Epithelial cell of esophagus (primary cell): Measurements from ENCODE around the gene RBMS3.

ENCODE experiments used
- DNase-seq: peaks from one replicate; pipeline ENCODE4 v3.0.0; 2010; ENCODE audit warnings: low read depth
- H3K4me3 ChIP-seq: 2 replicates; pipeline ENCODE4 v1.5.1; 2011; ENCODE audit warnings: mild to moderate bottlenecking, low read length, control low read depth
- TF ChIP-seq, protein P1 (sequence below): IDR thresholded peaks from 2 replicates; pipeline ENCODE4 v1.5.1; 2011; ENCODE audit warnings: low read depth, mild to moderate bottlenecking, low read length, control low read depth, inconsistent platforms; ENCODE audit not compliant: insufficient read depth; ENCODE audit errors: missing control alignments

The RBMS3 gene

DNA sequence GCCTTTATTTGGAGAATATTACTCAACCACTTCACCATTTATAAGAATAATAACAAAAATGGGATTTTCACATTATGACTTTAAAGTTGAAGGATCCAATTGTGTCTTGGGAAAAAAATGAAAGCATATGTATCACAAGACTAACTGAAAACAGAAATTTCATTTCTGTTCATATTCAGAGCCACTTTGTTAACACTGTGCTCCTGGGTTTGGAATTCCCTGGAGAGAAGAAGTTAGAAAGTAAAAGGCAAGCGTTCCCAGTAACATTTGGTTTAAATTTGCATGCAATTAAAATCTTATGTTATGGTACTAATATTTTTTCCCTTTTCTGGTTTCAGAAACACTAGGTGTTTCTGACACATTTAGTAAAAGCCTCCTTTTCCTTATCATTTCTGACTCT is 230.8 kb downstream of the RBMS3 start:
- no peak for DNase-seq
- no peak overlapping the region for H3K4me3 ChIP-seq
- TF ChIP-seq, protein P1, sequence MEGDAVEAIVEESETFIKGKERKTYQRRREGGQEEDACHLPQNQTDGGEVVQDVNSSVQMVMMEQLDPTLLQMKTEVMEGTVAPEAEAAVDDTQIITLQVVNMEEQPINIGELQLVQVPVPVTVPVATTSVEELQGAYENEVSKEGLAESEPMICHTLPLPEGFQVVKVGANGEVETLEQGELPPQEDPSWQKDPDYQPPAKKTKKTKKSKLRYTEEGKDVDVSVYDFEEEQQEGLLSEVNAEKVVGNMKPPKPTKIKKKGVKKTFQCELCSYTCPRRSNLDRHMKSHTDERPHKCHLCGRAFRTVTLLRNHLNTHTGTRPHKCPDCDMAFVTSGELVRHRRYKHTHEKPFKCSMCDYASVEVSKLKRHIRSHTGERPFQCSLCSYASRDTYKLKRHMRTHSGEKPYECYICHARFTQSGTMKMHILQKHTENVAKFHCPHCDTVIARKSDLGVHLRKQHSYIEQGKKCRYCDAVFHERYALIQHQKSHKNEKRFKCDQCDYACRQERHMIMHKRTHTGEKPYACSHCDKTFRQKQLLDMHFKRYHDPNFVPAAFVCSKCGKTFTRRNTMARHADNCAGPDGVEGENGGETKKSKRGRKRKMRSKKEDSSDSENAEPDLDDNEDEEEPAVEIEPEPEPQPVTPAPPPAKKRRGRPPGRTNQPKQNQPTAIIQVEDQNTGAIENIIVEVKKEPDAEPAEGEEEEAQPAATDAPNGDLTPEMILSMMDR = no peak

DNA sequence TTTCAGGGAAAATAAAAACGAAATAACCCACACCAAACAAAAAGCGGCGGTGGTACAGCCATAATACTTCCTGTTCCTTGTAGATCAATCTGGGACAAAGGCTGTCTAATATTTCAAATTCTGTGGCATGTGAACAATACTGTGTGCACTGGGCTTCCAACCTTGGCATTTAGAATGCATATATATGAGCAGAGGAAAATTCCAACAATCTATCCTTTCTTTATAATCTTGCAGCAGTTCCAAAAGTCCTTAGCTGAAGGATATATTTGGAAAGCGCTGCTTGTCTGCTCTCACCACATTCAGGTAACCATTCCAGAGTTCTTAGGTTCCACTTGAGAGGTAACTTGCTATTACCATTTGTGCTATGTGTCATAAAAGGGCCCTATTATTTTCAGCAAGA is 231.8 kb downstream of the RBMS3 start:
- TF ChIP-seq, protein P1 = no peak
- DNase-seq = peak; percentile 3
- peak overlapping the region; percentile 19 for H3K4me3 ChIP-seq

DNA sequence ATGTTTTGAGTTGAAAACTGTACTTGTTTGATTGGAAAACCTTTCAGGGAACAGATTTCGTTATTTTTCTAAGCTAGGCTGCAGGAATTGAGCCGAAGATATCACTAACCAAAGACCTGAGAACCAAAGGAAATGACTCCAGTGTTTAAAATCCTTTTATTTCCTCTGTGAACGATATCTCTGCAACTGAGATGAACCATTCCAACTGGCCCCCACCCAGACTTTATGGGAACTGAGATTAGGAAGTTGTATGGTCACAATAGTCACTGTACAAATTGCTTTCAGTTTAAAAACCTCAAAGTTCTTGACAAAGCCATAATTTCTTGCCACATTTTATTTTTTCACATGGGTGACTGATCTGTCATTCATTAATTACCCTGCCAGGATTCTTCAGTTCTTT is 232.4 kb downstream of the RBMS3 start:
- TF ChIP-seq, protein P1 = no peak
- no peak overlapping the region for H3K4me3 ChIP-seq
- DNase-seq = peak; percentile 4

DNA sequence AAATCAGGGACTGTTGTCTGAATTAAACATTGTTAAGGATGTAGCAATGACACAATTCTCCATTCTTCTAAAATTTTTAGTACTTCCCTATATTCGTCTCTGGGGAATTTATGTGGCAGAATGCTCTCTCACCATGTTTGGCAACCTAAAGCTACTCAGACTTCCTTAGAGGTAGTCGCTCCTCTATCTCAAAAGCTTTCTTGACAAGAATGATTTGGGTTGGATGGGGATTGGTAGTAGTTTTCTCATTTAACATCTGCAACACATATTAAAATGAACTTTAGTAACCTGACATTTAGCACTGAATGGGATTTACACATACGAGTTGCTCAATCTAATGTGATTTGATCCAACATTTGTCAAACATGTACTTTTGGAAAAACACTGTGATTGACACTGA is 233.3 kb downstream of the RBMS3 start:
- TF ChIP-seq, protein P1 = no peak
- no peak overlapping the region for H3K4me3 ChIP-seq
- DNase-seq = no peak

DNA sequence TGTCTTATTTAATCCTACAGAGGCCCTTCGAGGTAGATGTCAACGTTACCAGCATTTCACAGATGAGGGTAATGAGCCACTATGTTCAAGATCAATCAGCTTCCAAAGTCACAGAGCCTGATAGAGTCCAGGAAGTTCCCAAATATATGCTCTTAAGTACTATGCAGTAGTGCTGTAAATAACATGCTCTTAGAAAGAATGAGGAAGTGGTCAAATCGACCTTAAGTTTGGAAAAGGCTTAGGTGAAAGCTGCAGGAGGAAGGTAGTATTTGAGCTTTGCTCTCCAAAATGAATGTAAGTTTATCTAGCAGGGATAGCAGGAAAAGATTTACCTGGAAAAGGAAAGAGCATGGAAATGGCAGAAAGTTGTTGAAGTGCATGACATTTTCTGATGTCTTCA is 234.0 kb downstream of the RBMS3 start:
- DNase-seq = peak; percentile 16
- TF ChIP-seq, protein P1 = no peak
- H3K4me3 ChIP-seq = no peak overlapping the region

DNA sequence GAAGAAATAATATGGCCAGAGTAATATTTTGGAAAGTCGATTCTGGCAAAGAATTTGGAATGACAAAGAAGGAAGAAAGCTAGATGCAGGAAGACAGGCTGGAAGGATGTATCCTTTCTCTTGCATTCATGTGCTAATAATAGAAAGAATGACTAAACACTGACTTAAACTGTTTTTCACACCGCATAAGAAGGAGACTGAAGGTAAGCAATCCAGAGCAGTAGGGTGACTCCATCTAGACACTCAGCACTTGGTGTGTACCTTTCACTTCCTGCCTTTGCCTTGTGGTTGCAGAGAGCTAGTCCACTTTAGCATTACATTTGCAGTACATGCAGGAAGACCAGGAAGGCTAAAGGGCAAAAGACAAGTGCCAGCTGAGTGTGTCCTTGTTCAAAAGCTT is 234.6 kb downstream of the RBMS3 start:
- no peak overlapping the region for H3K4me3 ChIP-seq
- TF ChIP-seq, protein P1 = no peak
- peak; percentile 89 for DNase-seq

DNA sequence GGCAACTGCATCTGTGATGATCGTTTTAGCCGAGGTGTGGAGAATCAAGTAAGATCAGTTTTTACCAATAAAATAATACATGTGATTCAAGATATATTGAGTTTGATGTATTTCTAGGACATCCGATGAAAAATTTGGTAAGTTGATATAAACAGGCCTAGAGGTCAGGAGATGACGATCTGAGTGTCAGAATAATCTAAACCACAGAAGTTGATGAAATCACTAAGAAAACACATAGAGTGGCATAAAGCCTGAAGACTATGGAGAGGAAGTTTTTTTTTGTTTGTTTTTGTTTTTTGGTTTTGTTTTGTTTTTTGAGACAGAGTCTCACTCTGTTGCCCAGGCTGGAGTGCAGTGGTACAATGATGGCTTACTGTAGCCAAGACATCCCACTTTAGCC is 235.3 kb downstream of the RBMS3 start:
- no peak for DNase-seq
- no peak overlapping the region for H3K4me3 ChIP-seq
- TF ChIP-seq, protein P1 = no peak
